ENCODE measurements around the gene FAM53B.

Gene FAM53B

DNA sequence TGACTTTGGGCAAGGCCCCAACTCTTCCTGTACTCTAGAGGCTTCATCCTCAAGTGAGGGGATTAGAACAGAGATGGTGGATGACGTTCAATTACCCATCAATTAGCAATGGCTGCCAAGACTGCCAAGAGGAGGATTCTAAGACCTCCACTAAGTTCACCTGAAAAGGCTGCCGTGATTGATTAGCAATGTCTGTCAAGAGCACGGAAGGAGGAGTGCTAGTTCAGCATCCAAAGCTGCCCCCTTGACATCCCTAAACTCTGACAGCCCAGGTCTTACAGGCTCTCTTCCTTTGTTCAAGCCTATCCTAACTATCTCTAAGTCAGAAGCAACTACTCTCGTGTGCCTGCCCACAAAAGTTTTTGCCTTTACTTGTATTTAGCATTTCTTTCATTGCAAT, 68.4 kb downstream of the FAM53B start:
- no peak for DNase-seq (ENCODE audit: low spot score in 2 of 2)
- Histone ChIP-seq H3K4me3 (no peak overlapping the region), H3K36me3 (replicated peaks) (peaks cover 5% of the 10 kb centered on the region), H3K4me1 (peaks cover 34% of the 10 kb centered on the region), H3K27me3 (ENCODE audit: low read depth) (no peaks in the 10 kb centered on the region), H3K9me3 (no peaks in the 10 kb centered on the region)
- in situ Hi-C loops (cut with MboI; ENCODE audit: low sequenced_read_pairs) = loop anchor here (5.0 kb wide), 1 partner anchor 66 kb away; the partner anchor contains the start of gene FAM53B

DNA sequence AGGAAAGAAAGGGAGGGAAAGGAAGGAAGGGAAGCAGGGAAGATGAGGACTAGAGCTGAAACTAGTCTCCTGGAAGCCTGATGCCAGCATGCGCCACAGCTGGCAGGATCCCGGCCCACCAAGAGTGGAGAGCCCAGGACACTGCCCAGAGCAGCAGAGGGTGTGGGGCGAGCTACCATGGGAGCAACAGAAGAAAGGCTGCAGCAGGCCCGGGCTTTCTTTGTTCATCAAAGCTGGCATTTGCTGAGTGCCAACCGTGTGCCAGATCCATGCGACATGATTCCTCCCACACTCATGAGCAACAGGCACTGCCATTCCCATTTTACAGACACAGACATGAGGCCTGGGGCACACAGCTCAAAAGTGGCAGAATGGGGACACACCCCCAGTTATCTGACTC, 68.9 kb downstream of the FAM53B start:
- no peak for DNase-seq (ENCODE audit: low spot score in 2 of 2)
- in situ Hi-C loops (cut with MboI; ENCODE audit: low sequenced_read_pairs) = loop anchor here (5.0 kb wide), 1 partner anchor 67 kb away; the partner anchor contains the start of gene FAM53B
- no peak overlapping the region for H3K4me3 ChIP-seq
- no peaks in the 10 kb centered on the region for H3K9me3 ChIP-seq
- H3K4me1 ChIP-seq = peaks cover 34% of the 10 kb centered on the region
- H3K27me3 ChIP-seq (ENCODE audit: low read depth) = no peaks in the 10 kb centered on the region
- H3K36me3 ChIP-seq (replicated peaks) = no peaks in the 10 kb centered on the region; the same call in none of the 2 replicates

DNA sequence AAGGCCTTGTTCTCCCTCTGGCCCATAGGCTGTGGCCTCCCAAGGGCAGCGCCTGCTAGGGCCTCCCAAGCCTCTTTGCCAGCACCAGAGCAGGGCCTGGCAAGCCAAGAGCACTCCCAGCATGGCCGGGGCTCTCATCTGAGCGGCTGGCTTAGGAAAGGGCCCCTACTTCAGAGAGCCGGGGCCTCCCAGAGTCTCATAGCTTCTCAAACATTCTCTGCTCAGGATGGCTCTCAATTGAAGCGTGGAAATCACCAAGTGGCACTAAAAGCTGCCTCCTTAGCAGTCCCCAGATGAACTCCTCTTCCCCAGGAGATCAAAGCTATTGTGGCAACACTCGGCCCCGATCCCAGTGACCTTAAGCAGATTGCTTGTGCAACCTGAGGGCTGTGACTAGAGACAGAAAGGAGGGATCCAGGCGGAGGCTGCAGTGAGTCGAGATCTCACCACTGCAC, 69.4 kb downstream of the FAM53B start:
- H3K4me3 ChIP-seq = no peak overlapping the region
- in situ Hi-C loops (cut with MboI; ENCODE audit: low sequenced_read_pairs) = loop anchor here (5.0 kb wide), 1 partner anchor 68 kb away; the partner anchor contains the start of gene FAM53B
- no peak for DNase-seq (ENCODE audit: low spot score in 2 of 2)

DNA sequence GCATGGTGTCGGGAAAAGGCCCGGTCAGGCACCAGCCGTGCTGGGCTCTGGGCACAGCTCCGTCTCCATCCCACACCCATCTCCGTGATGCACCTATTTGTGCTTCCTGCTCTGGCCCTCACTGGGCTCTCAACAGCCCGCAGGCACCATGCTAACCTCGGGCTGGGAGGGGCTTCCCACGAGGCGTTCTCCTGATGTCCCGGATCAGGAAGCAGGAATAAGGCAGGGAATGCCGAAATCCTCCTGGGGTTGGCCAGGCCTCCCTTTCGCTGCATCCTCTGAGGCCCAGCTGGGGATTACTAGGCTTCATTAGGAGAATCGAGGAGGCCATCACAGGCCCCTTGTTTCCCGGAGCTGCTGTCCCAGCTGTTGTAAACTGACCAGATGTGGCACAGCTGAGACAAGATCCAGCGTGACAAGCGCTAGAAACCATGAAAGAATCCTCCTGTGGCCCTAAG, 72.0 kb downstream of the FAM53B start:
- no peaks in the 10 kb centered on the region for H3K27me3 ChIP-seq (ENCODE audit: low read depth)

More for the DNA sequence above, 69.4 kb downstream of the FAM53B start:
- Histone ChIP-seq H3K27me3 (ENCODE audit: low read depth) (no peaks in the 10 kb centered on the region), H3K4me1 (peaks cover 34% of the 10 kb centered on the region), H3K36me3 (replicated peaks) (no peaks in the 10 kb centered on the region; the same call in none of the 2 replicates), H3K9me3 (no peaks in the 10 kb centered on the region)

DNA sequence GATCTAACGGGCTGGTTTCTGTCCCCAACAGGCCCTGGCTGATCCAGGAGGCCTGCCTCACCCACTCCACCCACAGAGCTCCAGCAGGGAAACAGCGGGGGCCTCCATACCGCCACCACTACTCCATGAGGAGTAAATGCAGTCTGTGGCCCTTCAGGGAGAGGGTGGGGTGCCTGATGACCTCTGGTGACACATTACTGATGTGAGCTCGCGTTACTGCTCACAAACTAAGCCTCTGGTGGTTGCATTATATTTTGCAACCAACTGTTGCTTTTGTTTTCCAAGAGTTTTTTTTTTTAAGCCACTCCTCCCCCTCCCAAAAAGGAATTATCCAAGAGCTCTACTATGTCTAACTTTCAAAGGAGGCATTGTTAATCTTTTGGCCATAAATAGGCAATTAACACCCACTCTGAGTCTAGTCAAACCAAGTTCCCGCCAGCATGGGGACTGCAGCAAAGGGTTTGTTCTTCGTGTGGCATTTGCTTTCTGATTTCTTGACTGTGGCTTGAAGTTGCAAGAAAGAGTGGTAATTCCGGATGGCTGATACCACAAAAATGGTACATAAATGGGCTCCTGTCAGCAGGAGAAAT, 72.6 kb downstream of the FAM53B start:
- Histone ChIP-seq H3K4me3 (no peak overlapping the region), H3K36me3 (replicated peaks) (no peaks in the 10 kb centered on the region), H3K27me3 (ENCODE audit: low read depth) (no peaks in the 10 kb centered on the region), H3K4me1 (peaks cover 17% of the 10 kb centered on the region), H3K9me3 (no peaks in the 10 kb centered on the region)
- in situ Hi-C loops (cut with MboI; ENCODE audit: low sequenced_read_pairs) = no loop called here
- peak; percentile 86 to 90 for DNase-seq (ENCODE audit: low spot score in 2 of 2)

More for the DNA sequence above, 72.0 kb downstream of the FAM53B start:
- no peak overlapping the region for H3K4me3 ChIP-seq
- peak in 1 of 2 experiments; percentile 48 for DNase-seq (ENCODE audit: low spot score in 2 of 2)
- H3K9me3 ChIP-seq = no peaks in the 10 kb centered on the region
- H3K4me1 ChIP-seq = peaks cover 20% of the 10 kb centered on the region
- in situ Hi-C loops (cut with MboI; ENCODE audit: low sequenced_read_pairs) = no loop called here
- H3K36me3 ChIP-seq (replicated peaks) = no peaks in the 10 kb centered on the region

DNA sequence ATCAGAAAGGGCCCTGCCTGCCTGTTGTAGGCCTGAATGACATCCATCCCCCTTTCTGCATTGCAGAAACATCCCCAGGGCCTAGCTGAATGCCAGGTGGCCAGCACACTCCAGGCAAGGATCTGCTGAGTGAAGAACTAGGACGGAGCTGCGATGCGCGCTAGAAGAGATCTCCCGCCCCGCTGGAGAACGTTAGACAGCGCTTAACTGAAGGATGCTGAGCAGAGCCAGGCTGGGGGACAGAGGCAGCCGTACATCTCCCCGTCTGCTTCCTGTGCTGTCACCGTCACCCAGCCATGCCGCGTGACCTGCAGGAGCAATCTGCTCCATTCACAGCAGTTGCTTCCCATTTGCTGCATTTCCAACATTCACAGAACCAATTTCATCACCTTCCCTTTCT, 73.3 kb downstream of the FAM53B start:
- in situ Hi-C loops (cut with MboI; ENCODE audit: low sequenced_read_pairs) = no loop called here
- no peak for DNase-seq (ENCODE audit: low spot score in 2 of 2)
- H3K36me3 ChIP-seq (replicated peaks) = no peaks in the 10 kb centered on the region

DNA sequence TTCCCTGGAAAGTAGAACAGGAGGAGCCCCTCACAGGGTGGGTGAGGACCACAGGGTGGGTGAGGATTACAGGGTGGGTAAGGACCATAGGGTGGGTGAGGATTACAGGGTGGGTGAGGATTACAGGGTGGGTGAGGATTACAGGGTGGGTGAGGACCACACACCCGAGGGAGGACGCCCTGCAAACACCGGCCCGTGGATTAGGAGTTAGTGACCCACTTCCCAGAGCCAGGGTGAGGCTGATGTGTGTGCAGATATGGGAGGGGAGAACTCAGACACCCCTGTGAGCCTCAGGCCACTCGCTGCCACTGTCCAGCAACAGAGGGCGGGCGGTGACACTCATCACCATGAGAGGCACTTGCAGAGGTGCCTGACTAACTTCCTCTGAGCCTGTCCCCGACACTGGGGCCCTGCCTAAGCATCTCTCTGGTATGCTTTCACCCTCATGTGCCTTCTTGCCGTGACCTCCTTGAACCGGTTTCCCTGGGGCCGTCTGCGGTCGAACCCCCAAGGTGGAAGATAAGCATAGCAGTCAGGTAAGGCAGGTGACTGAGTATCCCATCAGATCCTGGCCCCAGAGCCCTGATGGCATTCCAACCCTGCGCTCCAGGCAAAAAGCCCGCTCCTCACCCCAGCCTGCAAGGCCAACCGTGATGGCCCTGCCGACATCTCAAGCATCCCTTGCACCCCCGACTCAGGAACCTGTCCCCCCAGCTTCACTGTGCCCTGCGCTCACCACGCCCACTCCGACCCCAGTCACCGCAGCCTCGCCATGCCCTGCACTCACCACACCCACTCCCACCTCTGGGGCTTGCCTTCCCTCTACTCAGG, 74.1 kb downstream of the FAM53B start:
- in situ Hi-C loops (cut with MboI; ENCODE audit: low sequenced_read_pairs) = no loop called here
- DNase-seq (ENCODE audit: low spot score in 2 of 2) = no peak
- no peak overlapping the region for H3K4me3 ChIP-seq
- no peaks in the 10 kb centered on the region for H3K36me3 ChIP-seq (replicated peaks)
- H3K27me3 ChIP-seq (ENCODE audit: low read depth) = no peaks in the 10 kb centered on the region
- peaks cover 17% of the 10 kb centered on the region for H3K4me1 ChIP-seq
- H3K9me3 ChIP-seq = no peaks in the 10 kb centered on the region

More for the DNA sequence above, 73.3 kb downstream of the FAM53B start:
- Histone ChIP-seq H3K4me1 (peaks cover 17% of the 10 kb centered on the region), H3K9me3 (no peaks in the 10 kb centered on the region), H3K27me3 (ENCODE audit: low read depth) (no peaks in the 10 kb centered on the region), H3K4me3 (no peak overlapping the region)

DNA sequence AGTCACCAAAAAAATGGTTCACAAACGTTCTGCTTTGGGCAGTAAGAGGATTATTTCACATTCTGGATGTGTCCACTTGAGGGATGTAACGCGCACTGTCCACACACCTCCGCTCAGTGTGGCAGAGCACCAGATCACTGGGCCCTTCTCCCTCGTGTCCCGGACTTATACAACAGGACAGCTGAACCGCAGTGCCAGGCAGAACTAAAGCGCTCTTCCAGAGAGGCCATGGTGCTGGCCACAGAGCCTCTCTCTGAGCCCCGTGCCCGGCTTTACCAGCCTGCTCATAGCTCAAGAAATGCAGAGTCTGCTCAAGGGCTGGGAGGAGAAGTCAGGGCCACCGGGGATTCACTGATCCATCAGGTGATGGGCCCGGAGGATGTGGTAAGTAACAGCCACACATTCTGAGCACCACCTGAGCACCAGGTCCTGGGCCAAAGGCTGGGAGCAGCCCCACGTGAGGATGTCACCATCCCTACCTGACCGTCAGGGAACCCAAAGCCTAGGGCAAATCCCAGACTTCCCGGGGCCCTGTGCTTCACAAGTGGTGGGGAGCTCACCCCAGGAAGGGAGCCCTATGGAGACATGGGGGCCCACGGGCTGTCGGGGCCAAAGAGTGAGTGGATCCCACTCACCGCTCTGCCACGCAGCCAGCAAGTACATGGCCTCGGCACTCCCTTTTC, 74.9 kb downstream of the FAM53B start:
- peaks cover 17% of the 10 kb centered on the region for H3K4me1 ChIP-seq
- H3K27me3 ChIP-seq (ENCODE audit: low read depth) = no peaks in the 10 kb centered on the region
- no peak for DNase-seq (ENCODE audit: low spot score in 2 of 2)
- in situ Hi-C loops (cut with MboI; ENCODE audit: low sequenced_read_pairs) = no loop called here
- no peaks in the 10 kb centered on the region for H3K36me3 ChIP-seq (replicated peaks)
- no peak overlapping the region for H3K4me3 ChIP-seq
- H3K9me3 ChIP-seq = no peaks in the 10 kb centered on the region

DNA sequence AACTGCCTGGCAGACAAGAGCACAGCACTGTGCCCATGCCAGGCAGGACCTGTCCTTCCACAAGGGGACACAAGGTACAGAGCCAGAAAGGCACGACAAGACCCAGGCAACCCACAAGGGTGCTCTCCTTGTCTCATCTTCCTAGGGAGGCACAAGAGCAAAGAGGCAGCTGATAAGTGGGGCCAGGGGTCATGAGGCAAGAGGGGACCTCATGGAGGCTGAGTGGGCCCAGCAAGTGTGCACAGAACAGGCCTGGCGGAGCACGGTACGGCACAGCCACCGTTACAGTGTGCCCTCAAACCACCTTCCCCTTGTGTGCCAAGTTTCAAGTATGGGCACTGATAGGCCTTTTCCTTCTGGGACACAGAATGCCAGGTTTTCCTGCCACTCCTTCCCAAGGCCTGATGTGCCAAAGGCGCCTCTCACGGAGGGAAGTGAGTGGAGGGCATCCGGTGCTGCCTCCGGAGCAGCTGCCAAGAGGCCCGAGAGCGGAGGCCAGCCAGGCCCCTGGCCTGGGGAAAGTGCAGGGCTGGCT, 75.6 kb downstream of the FAM53B start:
- in situ Hi-C loops (cut with MboI; ENCODE audit: low sequenced_read_pairs) = no loop called here
- Histone ChIP-seq H3K27me3 (ENCODE audit: low read depth) (no peaks in the 10 kb centered on the region), H3K36me3 (replicated peaks) (no peaks in the 10 kb centered on the region; the same call in 1 of the 2 replicates), H3K4me1 (peaks cover 17% of the 10 kb centered on the region), H3K9me3 (no peaks in the 10 kb centered on the region), H3K4me3 (no peak overlapping the region)
- no peak for DNase-seq (ENCODE audit: low spot score in 2 of 2)

DNA sequence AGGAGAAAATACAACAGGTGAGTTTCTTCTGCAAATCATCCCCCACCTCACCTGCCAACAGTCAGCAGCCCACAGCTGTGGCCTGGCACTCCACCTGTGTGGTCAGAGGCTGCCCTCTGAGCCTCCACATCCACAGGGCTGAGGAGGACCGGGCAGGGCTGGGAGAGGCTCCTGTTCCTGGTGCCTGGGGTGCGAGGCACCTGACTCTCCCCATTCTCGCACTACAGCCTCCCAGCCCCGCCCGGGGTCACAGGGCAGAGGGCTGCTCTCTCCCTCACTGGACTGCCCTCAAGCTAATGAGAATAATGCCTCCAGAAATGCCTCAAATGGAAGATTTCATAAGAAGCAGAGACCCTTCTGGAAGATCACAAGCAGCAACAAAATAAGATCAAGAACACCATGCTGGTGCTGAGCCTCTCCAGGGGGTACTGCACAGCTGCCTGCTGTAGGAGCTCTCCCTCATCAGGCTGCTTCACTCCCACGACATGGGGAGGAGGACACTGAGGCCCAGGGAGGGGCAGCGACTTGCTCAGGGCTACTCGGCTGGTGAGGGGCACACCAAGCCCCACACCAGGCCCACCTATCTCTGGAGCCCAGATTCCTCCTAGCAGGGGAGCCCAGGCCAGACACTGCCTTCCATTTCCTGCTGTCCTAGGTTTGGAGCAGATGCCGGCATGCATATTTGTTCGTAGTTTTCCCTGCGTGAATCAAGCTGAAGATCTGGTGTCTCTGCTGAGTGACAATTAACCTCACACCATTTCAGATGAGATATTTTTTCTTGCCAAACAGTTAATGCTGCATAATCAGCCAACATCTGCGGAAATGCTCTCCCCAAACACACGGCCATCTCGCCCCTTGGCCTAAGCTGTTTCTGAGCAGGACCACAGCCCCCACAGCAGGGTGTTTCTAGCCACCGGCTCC, 76.5 kb downstream of the FAM53B start:
- in situ Hi-C loops (cut with MboI; ENCODE audit: low sequenced_read_pairs) = no loop called here
- no peak for DNase-seq (ENCODE audit: low spot score in 2 of 2)
- Histone ChIP-seq H3K36me3 (replicated peaks) (no peaks in the 10 kb centered on the region; the same call in 1 of the 2 replicates), H3K9me3 (no peaks in the 10 kb centered on the region), H3K4me1 (peaks cover 16% of the 10 kb centered on the region), H3K4me3 (no peak overlapping the region), H3K27me3 (ENCODE audit: low read depth) (no peaks in the 10 kb centered on the region)

DNA sequence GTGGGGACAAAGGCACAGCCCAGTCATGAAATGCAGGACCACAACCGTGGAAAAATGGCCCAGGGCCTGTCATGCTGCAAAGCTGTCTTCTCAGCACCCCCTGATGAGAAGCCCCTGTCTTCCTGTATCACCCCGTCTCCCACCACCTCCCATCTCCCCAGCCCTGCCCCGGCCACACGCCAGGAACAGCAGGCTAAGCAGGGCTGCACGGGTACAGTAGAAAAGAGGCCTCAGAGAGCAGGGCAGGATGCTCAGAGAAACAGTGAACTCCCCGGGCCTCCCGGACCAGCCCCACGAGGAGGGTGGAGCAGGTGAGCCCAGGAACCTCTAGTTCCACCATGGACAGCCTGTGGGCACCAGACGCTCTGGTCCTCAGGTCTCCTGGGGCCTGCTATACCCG, 77.7 kb downstream of the FAM53B start:
- no peak for DNase-seq (ENCODE audit: low spot score in 2 of 2)
- Histone ChIP-seq H3K4me1 (peaks cover 5% of the 10 kb centered on the region), H3K27me3 (ENCODE audit: low read depth) (no peaks in the 10 kb centered on the region), H3K4me3 (no peak overlapping the region), H3K36me3 (replicated peaks) (no peaks in the 10 kb centered on the region; the same call in 1 of the 2 replicates), H3K9me3 (no peaks in the 10 kb centered on the region)
- in situ Hi-C loops (cut with MboI; ENCODE audit: low sequenced_read_pairs) = no loop called here

DNA sequence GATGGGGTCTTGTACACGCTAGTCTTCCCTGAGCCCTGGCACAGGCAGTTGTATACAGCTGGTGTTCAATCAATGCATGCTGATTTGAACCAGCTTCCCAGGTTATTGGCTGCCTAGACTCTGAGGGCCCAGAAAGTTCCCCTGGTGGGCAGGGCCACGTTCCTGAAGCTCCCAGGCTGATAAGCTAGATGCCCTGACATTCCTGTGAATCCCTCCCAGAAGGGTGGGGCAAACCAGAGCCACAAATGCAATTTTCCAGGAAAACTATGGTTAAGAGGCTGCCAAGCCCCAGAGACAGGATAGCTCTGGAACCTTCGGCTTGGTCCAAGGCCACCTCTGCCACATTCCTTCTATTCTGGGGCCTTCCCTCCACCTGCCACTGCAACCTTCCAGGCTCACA, 78.2 kb downstream of the FAM53B start:
- Histone ChIP-seq H3K4me3 (no peak overlapping the region), H3K9me3 (no peaks in the 10 kb centered on the region), H3K4me1 (peaks cover under 1% of the 10 kb centered on the region), H3K27me3 (ENCODE audit: low read depth) (no peaks in the 10 kb centered on the region), H3K36me3 (replicated peaks) (no peaks in the 10 kb centered on the region; the same call in 1 of the 2 replicates)
- no peak for DNase-seq (ENCODE audit: low spot score in 2 of 2)
- in situ Hi-C loops (cut with MboI; ENCODE audit: low sequenced_read_pairs) = no loop called here

All from HAP-1 (cell line).